HG02623 (cell line): ENCODE data around the gene RPS8.
"Not testable (repeated sequence)": the region's sequence is repeated elsewhere in the genome, so short reads cannot be mapped to it uniquely, and the experiment has no call there.

ENCODE experiments used
- ATAC-seq: cut with Tn5 transposase; IDR thresholded peaks from one replicate; pipeline ENCODE4 v1.9.1; 2021; ENCODE audit warnings: moderate library complexity; ENCODE audit not compliant: unreplicated experiment

The RPS8 gene

DNA sequence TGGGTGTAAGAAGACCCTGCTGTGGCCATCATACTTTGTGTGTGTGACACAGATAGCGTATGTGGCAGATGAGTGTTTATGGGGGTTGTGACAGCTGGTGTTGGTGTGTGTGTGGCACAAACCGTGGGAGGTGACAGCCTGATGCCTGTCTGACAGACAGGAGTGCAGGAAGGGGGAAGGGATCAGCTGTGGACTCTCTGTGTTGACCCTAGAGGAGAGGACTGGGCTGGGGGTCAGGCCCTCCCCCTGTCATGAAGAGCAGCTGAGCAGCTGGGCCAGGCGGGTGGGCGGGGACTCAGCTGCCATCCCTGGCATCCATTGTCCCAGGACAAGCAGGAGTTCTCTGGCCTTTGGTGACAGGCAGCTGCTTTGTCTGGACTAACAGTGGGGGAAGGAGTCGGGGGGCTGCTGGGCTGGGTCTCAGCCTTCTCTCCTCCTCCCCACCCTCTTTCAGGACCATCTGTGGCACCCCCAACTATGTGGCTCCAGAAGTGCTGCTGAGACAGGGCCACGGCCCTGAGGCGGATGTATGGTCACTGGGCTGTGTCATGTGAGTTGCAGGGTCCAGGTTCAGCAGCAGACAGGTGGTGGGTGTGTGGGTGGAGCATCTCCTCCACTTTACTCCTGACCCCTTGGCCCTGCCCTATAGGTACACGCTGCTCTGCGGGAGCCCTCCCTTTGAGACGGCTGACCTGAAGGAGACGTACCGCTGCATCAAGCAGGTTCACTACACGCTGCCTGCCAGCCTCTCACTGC is 27.1 kb downstream of the RPS8 start:
- ATAC-seq = no peak

DNA sequence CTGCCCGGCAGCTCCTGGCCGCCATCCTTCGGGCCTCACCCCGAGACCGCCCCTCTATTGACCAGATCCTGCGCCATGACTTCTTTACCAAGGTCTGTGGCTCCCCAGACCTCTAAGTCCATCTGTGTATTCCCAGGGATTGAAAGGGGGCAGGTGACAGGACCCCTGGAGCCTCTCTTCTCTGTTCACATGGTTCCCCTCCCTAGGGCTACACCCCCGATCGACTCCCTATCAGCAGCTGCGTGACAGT is 27.6 kb downstream of the RPS8 start:
- no peak for ATAC-seq

DNA sequence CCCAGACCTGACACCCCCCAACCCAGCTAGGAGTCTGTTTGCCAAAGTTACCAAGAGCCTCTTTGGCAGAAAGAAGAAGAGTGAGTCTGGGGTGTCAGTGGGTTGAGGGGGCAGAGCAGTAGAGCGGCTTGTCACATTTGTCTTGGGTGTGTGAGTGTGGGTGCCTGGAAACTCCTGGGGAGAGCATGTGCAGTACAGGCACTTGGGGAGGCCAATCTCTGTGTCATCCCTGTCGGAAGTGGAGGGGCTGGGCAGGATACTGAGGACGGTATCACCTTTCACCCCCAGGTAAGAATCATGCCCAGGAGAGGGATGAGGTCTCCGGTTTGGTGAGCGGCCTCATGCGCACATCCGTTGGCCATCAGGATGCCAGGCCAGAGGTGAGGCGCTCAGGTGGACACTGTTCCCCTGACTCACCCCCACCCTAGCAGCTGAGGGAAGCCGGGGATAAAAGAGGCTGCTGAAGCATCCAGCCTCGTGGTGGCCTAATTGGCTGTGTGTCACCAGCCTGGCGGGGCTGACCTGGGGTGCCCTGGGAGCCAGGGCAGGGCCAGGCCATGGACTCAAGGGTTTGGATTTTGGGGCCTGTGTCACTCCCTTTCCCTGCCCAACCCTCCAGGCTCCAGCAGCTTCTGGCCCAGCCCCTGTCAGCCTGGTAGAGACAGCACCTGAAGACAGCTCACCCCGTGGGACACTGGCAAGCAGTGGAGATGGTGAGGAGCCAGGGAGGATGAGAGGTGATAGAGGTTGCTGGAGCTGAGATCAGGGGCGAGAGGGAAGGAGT is 28.2 kb downstream of the RPS8 start:
- ATAC-seq = no peak

- ATAC-seq = no peak
Measured at GRCh38 chr1:44805311-44806024, 30.1 kb downstream of the RPS8 start.

GRCh38 chr1:44806025-44806703 is 30.8 kb downstream of the RPS8 start:
- no peak for ATAC-seq

DNA sequence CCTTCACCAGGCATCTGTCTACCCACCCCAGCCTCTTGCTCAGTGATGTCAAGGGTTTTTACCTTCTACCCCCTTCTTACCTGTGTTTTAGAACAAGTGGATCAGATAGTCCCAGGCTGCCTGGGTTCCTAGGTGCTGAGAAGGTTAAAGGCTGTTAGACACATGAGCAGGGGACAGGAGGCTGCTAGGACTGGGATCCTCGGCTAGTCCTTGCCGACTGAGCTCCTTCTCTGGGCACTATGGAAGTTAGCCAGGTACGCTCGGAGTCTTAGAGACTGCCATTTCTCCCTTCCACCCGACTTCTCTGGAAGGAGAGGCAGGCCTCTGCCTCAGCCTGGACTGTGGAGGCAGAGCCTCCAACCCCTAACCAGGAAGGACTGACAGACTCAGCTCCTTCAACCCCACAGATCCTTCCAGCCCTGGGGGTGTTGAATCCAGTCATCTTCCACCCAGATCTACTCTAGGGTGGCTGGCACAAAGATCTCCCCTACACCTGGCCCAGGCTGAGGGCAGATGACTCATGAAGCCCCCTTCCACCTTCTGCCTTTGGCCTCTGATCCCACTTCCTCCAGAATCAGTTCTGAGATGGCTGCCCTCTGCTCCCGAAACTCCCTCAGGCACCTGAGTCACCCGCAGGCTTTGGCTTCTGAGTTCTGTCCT is 31.5 kb downstream of the RPS8 start, which contains the start of gene DYNLT4:
Gene DYNLT4, minus strand, starts transcription at position 648 of the 660 bp plus-strand sequence. CDS start 683 bp downstream, outside the sequence.
- ATAC-seq = no peak

GRCh38 chr1:44807364-44808062 is 32.2 kb downstream of the RPS8 start:
- ATAC-seq = no peak

- no peak for ATAC-seq
Measured at GRCh38 chr1:44808063-44808937, 33.0 kb downstream of the RPS8 start, which contains the start of gene BTBD19. TSS of gene BTBD19 (plus strand) at chr1:44808523. CDS start at chr1:44808821, 298 bp downstream.

GRCh38 chr1:44808938-44809917 is 33.9 kb downstream of the RPS8 start:
- peak; percentile 41 for ATAC-seq

DNA sequence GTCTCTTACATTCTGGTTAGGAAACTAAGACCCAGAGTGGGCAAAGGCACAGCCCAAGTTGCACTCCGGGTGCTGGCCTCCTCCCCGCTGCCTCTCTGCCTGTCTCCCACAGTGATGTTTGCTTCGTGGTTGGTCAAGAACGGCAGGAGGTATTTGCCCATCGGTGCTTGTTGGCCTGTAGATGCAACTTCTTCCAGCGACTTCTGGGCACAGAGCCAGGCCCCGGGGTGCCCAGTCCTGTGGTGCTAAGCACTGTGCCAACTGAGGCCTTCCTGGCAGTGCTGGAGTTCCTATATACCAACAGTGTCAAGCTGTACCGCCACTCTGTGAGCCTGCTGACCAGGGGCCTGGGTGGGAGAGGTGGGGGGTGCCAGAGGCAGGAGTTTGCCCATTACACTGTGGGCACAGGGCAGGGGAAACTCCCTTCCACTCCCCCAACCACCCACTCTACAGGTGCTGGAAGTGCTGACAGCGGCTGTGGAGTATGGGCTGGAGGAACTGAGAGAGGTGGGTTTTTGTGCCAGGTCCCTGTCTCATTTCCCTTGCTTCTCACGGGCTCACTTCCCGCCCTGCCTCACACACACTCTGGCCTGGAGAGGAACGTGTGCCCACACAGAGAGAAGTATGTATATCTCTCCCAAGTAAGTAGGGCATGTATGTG is 34.9 kb downstream of the RPS8 start:
- no peak for ATAC-seq

- not testable (repeated sequence) for ATAC-seq
Measured at GRCh38 chr1:44810762-44811105, 35.4 kb downstream of the RPS8 start.

GRCh38 chr1:44811234-44811633 is 35.9 kb downstream of the RPS8 start:
- no peak for ATAC-seq

GRCh38 chr1:44812822-44813543 is 37.6 kb downstream of the RPS8 start:
- ATAC-seq = no peak

DNA sequence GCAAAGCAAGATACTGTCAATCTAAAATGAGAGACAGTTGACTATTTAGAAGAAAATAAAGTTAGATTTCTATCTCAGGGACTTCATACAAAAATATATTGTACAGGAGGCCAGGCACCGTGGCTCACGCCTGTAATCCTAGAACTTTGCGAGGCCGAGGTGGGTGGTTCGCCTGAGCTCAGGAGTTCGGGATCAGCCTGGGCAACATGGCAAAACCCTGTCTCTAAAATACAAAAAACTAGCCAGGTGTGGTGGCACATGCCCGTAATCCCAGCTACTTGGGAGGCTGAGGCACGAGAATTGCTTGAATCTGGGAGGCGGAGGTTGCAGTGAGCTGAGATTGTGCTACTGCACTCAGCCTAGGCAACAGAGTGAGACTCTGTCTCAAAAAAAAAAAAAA is 40.6 kb downstream of the RPS8 start:
- ATAC-seq = not testable (repeated sequence)

GRCh38 chr1:44817307-44817706 is 42.0 kb downstream of the RPS8 start:
- no peak for ATAC-seq

DNA sequence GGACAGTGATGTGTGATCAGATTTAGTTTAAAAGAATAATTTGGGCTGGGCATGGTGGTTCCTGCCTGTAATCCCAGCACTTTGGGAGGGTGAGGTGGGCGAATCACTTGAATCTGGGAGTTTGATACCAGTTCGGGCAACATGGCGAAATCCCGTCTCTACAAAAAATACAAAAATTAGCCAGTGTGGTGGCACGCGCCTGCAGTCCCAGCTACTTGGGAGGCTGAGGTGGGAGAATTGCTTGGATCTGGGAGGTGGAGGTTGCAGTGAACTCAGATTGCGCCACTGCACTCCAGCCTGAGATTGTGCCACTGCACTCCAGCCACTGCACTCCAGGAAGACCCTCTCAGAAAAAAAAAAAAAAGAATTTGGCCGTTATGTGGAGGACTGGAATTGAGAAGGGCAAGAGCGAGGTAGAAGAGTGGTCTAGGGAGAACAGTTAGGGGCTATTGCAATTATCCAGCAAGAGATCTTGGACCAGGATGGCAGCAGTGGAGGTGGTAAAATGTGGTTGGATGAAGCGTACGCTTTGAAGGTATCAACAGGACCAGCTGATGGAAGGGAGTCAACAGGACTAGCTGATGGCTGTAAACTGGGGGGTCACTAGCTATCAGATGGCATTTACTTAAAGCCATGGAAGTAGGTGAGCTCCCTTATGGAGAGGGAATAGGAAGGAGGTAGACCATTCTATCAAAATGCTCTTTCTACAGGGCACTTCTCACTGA is 42.6 kb downstream of the RPS8 start:
- no peak for ATAC-seq
